ENCODE data around the gene SKI. TPM values are rescaled to one million over a fixed set of nuclear protein-coding genes. Genes with fewer than 3 reads are reported as not detected.
A peak's percentile ranks its signal among the peaks of the same experiment; 100 is the strongest.

The SKI gene
- total and polyA plus RNA-seq, 9 of the 15 experiments (the other 6 are each of a cell fraction or from before 2014, with no cell fraction given), result 0.10 to 60.5 (median 4.6) TPM

DNA sequence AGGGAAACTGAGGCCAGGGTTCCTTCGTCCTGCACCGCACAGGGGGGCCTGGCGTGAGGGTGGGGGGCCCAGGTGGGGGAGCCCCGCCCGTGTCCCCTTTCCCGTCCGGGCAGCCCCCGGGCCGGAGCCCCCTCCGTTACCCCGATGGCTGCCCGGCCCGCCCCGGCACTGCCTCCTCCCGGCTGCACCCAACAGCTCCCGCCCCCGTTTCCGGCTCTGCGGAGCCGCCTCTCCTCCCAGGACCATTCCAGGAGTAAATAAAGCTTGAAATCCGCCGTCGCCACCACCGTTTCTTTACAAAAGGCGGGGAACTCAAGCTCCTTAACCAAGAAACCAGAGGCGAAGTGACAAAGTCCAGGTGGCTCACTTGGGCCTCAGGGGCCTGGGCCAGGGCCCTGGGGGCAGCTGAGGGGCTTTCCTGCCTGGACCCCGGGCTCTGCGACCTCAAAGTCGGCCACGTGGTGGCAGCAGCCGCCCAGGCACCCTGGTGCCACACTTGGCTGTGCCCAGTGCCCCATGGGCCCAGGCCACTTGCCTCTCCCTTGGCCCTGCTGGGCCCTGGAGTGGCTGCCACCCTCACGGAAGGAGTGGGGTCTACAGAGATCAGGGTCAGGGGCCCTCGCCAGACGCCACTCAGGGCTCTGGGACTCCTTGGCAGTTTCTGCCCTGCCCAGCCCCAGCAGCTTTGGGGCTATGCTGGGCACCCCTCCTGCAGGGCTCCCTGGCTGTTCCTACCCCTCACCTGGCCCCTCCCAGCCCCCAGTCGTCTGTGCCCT lies 33.0 kb upstream of the SKI start (continued):
- TF ChIP-seq, protein P1, sequence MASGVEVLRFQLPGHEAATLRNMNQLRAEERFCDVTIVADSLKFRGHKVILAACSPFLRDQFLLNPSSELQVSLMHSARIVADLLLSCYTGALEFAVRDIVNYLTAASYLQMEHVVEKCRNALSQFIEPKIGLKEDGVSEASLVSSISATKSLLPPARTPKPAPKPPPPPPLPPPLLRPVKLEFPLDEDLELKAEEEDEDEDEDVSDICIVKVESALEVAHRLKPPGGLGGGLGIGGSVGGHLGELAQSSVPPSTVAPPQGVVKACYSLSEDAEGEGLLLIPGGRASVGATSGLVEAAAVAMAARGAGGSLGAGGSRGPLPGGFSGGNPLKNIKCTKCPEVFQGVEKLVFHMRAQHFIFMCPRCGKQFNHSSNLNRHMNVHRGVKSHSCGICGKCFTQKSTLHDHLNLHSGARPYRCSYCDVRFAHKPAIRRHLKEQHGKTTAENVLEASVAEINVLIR (CRISPR knock-in tag; IDR thresholded peaks at IDR 0.05), result no peak
- TF ChIP-seq, protein P2, sequence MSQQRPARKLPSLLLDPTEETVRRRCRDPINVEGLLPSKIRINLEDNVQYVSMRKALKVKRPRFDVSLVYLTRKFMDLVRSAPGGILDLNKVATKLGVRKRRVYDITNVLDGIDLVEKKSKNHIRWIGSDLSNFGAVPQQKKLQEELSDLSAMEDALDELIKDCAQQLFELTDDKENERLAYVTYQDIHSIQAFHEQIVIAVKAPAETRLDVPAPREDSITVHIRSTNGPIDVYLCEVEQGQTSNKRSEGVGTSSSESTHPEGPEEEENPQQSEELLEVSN (IDR thresholded peaks at IDR 0.05; ENCODE audit: borderline replicate concordance in 1 of 2, extremely low read depth in 1 of 2, insufficient read depth in 1 of 2, insufficient read length in 1 of 2, low read depth in 1 of 2, low read length in 1 of 2, poor library complexity in 1 of 2, severe bottlenecking in 1 of 2), result peak in 1 of 2 experiments; percentile 22
- TF ChIP-seq NFE2L1 (tag; IDR thresholded peaks at IDR 0.05; ENCODE audit: borderline replicate concordance, low read depth), result no peak
- no peak for TF ChIP-seq CBX8 (IDR thresholded peaks at IDR 0.05; ENCODE audit: borderline replicate concordance, extremely low read depth, low read depth, low read length, poor library complexity, severe bottlenecking)
- peak; percentile 97 for TF ChIP-seq EGR1 (conservative IDR thresholded peaks at IDR 0.05)
- TF ChIP-seq SP2 (IDR thresholded peaks at IDR 0.05; ENCODE audit: extremely low read depth, low read depth, low read length, poor library complexity, severe bottlenecking), result no peak
- no peak for TF ChIP-seq CREBBP (IDR thresholded peaks at IDR 0.05; ENCODE audit: low read depth, low read length)
- TF ChIP-seq POLR3A (IDR thresholded peaks at IDR 0.05; ENCODE audit: borderline replicate concordance, extremely low read depth, insufficient read depth, insufficient read length), result no peak
- no peak for TF ChIP-seq RBM17 (IDR thresholded peaks at IDR 0.05; ENCODE audit: borderline replicate concordance, low read depth, low read length)
- TF ChIP-seq, protein P3, sequence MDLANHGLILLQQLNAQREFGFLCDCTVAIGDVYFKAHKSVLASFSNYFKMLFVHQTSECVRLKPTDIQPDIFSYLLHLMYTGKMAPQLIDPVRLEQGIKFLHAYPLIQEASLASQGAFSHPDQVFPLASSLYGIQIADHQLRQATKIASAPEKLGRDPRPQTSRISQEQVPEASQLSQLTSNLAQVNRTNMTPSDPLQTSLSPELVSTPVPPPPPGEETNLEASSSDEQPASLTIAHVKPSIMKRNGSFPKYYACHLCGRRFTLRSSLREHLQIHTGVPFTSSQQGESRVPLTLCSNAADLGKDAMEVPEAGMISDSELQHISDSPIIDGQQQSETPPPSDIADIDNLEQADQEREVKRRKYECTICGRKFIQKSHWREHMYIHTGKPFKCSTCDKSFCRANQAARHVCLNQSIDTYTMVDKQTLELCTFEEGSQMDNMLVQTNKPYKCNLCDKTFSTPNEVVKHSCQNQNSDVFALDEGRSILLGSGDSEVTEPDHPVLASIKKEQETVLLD (IDR thresholded peaks at IDR 0.05), result no peak; the same call in none of the 2 replicates
- TF ChIP-seq SMARCE1 (IDR thresholded peaks at IDR 0.05), result no peak
- TF ChIP-seq ESRRB (CRISPR knock-in tag; IDR thresholded peaks at IDR 0.05; ENCODE audit: borderline replicate concordance), result no peak
- TF ChIP-seq HDAC6 (IDR thresholded peaks at IDR 0.05; ENCODE audit: low read depth, low read length), result no peak
- no peak for TF ChIP-seq XRCC3 (IDR thresholded peaks at IDR 0.05)
- TF ChIP-seq SUPT5H (IDR thresholded peaks at IDR 0.05), result peak; percentile 63
- peak; percentile 17 for TF ChIP-seq SMAD1 (IDR thresholded peaks at IDR 0.05; ENCODE audit: low read depth, low read length, partially characterized antibody)
- TF ChIP-seq, protein P4, sequence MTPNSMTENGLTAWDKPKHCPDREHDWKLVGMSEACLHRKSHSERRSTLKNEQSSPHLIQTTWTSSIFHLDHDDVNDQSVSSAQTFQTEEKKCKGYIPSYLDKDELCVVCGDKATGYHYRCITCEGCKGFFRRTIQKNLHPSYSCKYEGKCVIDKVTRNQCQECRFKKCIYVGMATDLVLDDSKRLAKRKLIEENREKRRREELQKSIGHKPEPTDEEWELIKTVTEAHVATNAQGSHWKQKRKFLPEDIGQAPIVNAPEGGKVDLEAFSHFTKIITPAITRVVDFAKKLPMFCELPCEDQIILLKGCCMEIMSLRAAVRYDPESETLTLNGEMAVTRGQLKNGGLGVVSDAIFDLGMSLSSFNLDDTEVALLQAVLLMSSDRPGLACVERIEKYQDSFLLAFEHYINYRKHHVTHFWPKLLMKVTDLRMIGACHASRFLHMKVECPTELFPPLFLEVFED (CRISPR knock-in tag; conservative IDR thresholded peaks at IDR 0.05), result peak; percentile 45; the same call in 1 of the 2 replicates
- TF ChIP-seq NCOA1 (IDR thresholded peaks at IDR 0.05; ENCODE audit: low read depth), result no peak
- TF ChIP-seq CXXC5 (CRISPR knock-in tag; IDR thresholded peaks at IDR 0.05), result peak; percentile 65
- no peak for TF ChIP-seq RBM39 (optimal IDR thresholded peaks at IDR 0.05; ENCODE audit: low read depth, low read length)
- no peak for TF ChIP-seq TAF9B (IDR thresholded peaks at IDR 0.05; ENCODE audit: partially characterized antibody)

Measured in K562 (cell line).